PC-9 (cell line): ENCODE measurements around the gene RAPGEF6. TPM values are rescaled to one million over a fixed set of nuclear protein-coding genes. Genes with fewer than 3 reads are reported as not detected.
"Not testable (repeated sequence)": the region's sequence is repeated elsewhere in the genome, so short reads cannot be mapped to it uniquely, and the experiment has no call there.

Source experiments
- BruUV-seq: library from RNA; stranded (reverse); fragments of 400-500 nt; replicated peaks from 2 replicates; lab custom pipeline; 2021; lab: Mats Ljungman, UMichigan
- CTCF ChIA-PET: fragments of 300-600 bp; sonication (Branson Sonifier 250); formaldehyde crosslinking; loops from one replicate; lab custom pipeline; 2022; ENCODE audit warnings: antibody characterized with exemption; lab: Charles Lee
- POLR2A ChIA-PET: fragments of 300-600 bp; sonication (Branson Sonifier 250); formaldehyde crosslinking; loops from one replicate; lab custom pipeline; 2022; ENCODE audit warnings: antibody characterized with exemption; ENCODE audit not compliant: unreplicated experiment; lab: Charles Lee
- DNase-seq, 2 experiments: peaks; one replicate each; pipeline versions ENCODE4 v3.0.0 to v3.0.0-alpha.2; 2015 to 2022; ENCODE audit warnings: mixed read lengths in 1 of 2
- H2AFZ ChIP-seq: fragments of 200-600 bp; sonication (generic); 2 replicates; pipeline ENCODE4 v1.8.1; 2017; ENCODE audit warnings: antibody characterized with exemption
- H3F3A ChIP-seq: fragments of 200-600 bp; sonication (generic); 2 replicates; pipeline ENCODE4 v1.8.1; 2017; ENCODE audit warnings: antibody characterized with exemption, mild to moderate bottlenecking, low read depth; ENCODE audit not compliant: insufficient read depth
- H3K27ac ChIP-seq: fragments of 200-600 bp; sonication (generic); 2 replicates; pipeline ENCODE4 v1.6.1; 2016; ENCODE audit warnings: mixed run types
- H3K27me3 ChIP-seq: fragments of 200-600 bp; sonication (generic); 2 replicates; pipeline ENCODE4 v1.6.1; 2016; ENCODE audit warnings: low read depth, mixed run types; ENCODE audit not compliant: insufficient read depth
- H3K36me3 ChIP-seq: fragments of 200-600 bp; sonication (generic); 2 replicates; pipeline ENCODE4 v1.6.1; 2016; ENCODE audit warnings: low read depth, mixed run types
- H3K4me1 ChIP-seq: fragments of 200-600 bp; sonication (generic); replicated peaks from 2 replicates; pipeline ENCODE4 v1.6.1; 2016; ENCODE audit warnings: mixed run types; ENCODE audit not compliant: insufficient read depth
- H3K4me2 ChIP-seq: fragments of 200-600 bp; sonication (generic); 2 replicates; pipeline ENCODE4 v1.6.1; 2017; ENCODE audit warnings: mixed run types
- H3K4me3 ChIP-seq: fragments of 200-600 bp; sonication (generic); 2 replicates; pipeline ENCODE4 v1.6.1; 2016; ENCODE audit warnings: mixed run types
- H3K79me2 ChIP-seq: fragments of 200-600 bp; sonication (generic); 2 replicates; pipeline ENCODE4 v1.6.1; 2017; ENCODE audit warnings: low read depth, mixed run types
- H3K9me2 ChIP-seq: fragments of 200-600 bp; sonication (generic); 2 replicates; pipeline ENCODE4 v1.8.1; 2017; ENCODE audit warnings: mild to moderate bottlenecking; ENCODE audit not compliant: insufficient read depth
- H3K9me3 ChIP-seq: fragments of 200-600 bp; sonication (generic); 2 replicates; pipeline ENCODE4 v1.8.1; 2016; ENCODE audit warnings: low read depth; ENCODE audit not compliant: insufficient read depth
- H4K20me1 ChIP-seq: fragments of 200-600 bp; sonication (generic); 2 replicates; pipeline ENCODE4 v1.8.1; 2017; ENCODE audit not compliant: insufficient read depth
- CTCF ChIP-seq: fragments of 200-600 bp; sonication (generic); conservative IDR thresholded peaks from 2 replicates; pipeline ENCODE4 v1.6.1; 2017; ENCODE audit warnings: mixed run types, antibody characterized with exemption, mild to moderate bottlenecking, moderate library complexity
- EZH2 ChIP-seq: fragments of 200-600 bp; sonication (generic); IDR thresholded peaks from 2 replicates; pipeline ENCODE4 v1.8.0; 2017; ENCODE audit warnings: antibody characterized with exemption, low read depth
- intact Hi-C: fragments of 100-400 bp; cut with micrococcal nuclease; formaldehyde crosslinking; loops from one replicate; pipeline ENCODE4 v1.10.0; 2022; ENCODE audit not compliant: unreplicated experiment
- total RNA-seq: library from RNA; stranded (reverse); gene quantifications from 2 replicates; pipeline ENCODE4 v1.2.3, GENCODE V29; 2021

RAPGEF6 gene
- total RNA-seq, 1 experiment from 2014 or later: 17.1 TPM

GRCh38 chr5:131491749-131492148, 143.3 kb downstream of the RAPGEF6 start:
- Histone ChIP-seq H3K9me2 (no peaks in the 10 kb centered on the region), H2AFZ (no peak overlapping the region), H3K4me1 (no peaks in the 10 kb centered on the region), H3K27me3 (no peaks in the 10 kb centered on the region), H3K79me2 (no peaks in the 10 kb centered on the region), H3K27ac (no peak overlapping the region), H3K4me2 (no peak overlapping the region), H3K9me3 (no peaks in the 10 kb centered on the region), H3K4me3 (no peak overlapping the region), H4K20me1 (no peaks in the 10 kb centered on the region), H3F3A (no peaks in the 10 kb centered on the region), H3K36me3 (peaks cover 15% of the 10 kb centered on the region; the same call in 1 of the 2 replicates)
- ChIA-PET POLR2A (no interaction called here), CTCF (no interaction called here)
- no TSS peak for BruUV-seq
- TF ChIP-seq EZH2 (no peak), CTCF (no peak)
- intact Hi-C loops: no loop called here
- no peak for DNase-seq

- H3K4me2 ChIP-seq: no peak overlapping the region
- H2AFZ ChIP-seq: no peak overlapping the region
- no peaks in the 10 kb centered on the region for H3K79me2 ChIP-seq
- intact Hi-C loops: no loop called here
- H3K9me2 ChIP-seq: no peaks in the 10 kb centered on the region
- H3K4me3 ChIP-seq: no peak overlapping the region
- ChIA-PET CTCF (no interaction called here), POLR2A (no interaction called here)
- no peaks in the 10 kb centered on the region for H3F3A ChIP-seq
- no peak overlapping the region for H3K27ac ChIP-seq
- DNase-seq: no peak
- H3K9me3 ChIP-seq: no peaks in the 10 kb centered on the region
- 0 out of 2 replicates have a peak, but pooled peaks cover 3% of the 10 kb centered on the region for H3K36me3 ChIP-seq
- no TSS peak for BruUV-seq
- no peak for TF ChIP-seq CTCF
- TF ChIP-seq EZH2: no peak
- H3K4me1 ChIP-seq: no peaks in the 10 kb centered on the region
- no peaks in the 10 kb centered on the region for H4K20me1 ChIP-seq
- H3K27me3 ChIP-seq: no peaks in the 10 kb centered on the region
These were observed 146.6 kb downstream of the RAPGEF6 start for GRCh38 chr5:131488463-131488862.

- H2AFZ ChIP-seq, H3K9me3 ChIP-seq, H3K4me1 ChIP-seq, H3K79me2 ChIP-seq, CTCF ChIA-PET, intact Hi-C loops, H3K36me3 ChIP-seq, DNase-seq, H3K4me3 ChIP-seq, H3F3A ChIP-seq, H3K9me2 ChIP-seq, BruUV-seq, H3K4me2 ChIP-seq, POLR2A ChIA-PET, H3K27me3 ChIP-seq, H4K20me1 ChIP-seq, H3K27ac ChIP-seq: not testable (repeated sequence)
These were observed 147.7 kb downstream of the RAPGEF6 start for GRCh38 chr5:131487371-131487770.

DNA sequence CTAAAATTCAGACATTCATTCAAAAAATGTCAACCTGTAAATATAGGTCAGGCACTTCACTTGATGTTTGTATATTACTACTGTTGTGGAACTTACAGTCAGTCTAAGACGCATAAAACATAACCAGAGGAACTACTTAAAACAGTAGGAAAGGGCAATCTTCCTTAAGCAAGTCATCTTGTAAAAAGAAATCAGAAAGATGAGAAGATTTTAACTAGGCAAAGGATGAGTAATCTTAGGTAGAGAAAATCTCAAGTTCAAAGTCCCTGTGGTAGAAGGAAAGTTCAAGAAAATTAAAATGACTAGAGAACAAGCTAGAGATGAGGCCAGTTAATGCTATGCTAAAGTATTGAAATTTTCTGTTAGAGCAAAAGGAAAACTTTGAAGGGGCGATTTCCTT, 152.4 kb downstream of the RAPGEF6 start:
- POLR2A ChIA-PET: no interaction called here

More for the DNA sequence above, 152.4 kb downstream of the RAPGEF6 start:
- no peaks in the 10 kb centered on the region for H4K20me1 ChIP-seq
- H3K4me2 ChIP-seq: no peak overlapping the region
- intact Hi-C loops: no loop called here
- H3K4me1 ChIP-seq: no peaks in the 10 kb centered on the region
- H3K27ac ChIP-seq: no peak overlapping the region
- H3K79me2 ChIP-seq: no peaks in the 10 kb centered on the region
- no peaks in the 10 kb centered on the region for H3F3A ChIP-seq
- TF ChIP-seq CTCF (no peak), EZH2 (no peak)
- CTCF ChIA-PET: no interaction called here
- H3K9me3 ChIP-seq: no peaks in the 10 kb centered on the region; the same call in 1 of the 2 replicates
- no peaks in the 10 kb centered on the region for H3K27me3 ChIP-seq
- no peak for DNase-seq
- no peaks in the 10 kb centered on the region for H3K9me2 ChIP-seq
- no TSS peak for BruUV-seq
- no peak overlapping the region for H2AFZ ChIP-seq
- no peak overlapping the region for H3K4me3 ChIP-seq
- H3K36me3 ChIP-seq: no peaks in the 10 kb centered on the region
